Measurements from ENCODE around the gene NR4A1.

NR4A1 gene

DNA sequence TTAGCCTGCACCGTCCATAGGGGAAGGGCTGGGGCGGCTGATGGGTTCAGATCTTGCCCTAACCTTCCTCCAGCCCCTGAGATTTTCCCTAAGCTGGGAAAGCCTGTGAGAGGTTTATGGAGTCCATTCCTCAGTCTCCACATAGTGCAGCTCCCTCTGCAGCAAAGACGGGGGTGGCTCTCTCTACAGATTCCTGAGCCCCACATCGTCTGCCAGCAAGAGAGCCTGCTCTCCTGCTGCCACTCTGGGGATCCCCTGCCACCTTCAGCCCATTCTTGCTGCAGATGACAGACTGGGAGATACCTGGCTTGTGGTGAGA lies 31.4 kb downstream of the NR4A1 start:
- Histone ChIP-seq H3K4me3 (ENCODE audit: severe bottlenecking) (no peak overlapping the region), H3K27ac (ENCODE audit: poor library complexity, severe bottlenecking) (no peak overlapping the region), H3K4me1 (ENCODE audit: insufficient read depth, poor library complexity, severe bottlenecking) (no peaks in the 10 kb centered on the region), H3K27me3 (ENCODE audit: insufficient read depth, poor library complexity, severe bottlenecking) (no peaks in the 10 kb centered on the region), H3K36me3 (ENCODE audit: low read depth) (no peaks in the 10 kb centered on the region), H3K9me3 (ENCODE audit: severe bottlenecking) (no peaks in the 10 kb centered on the region)
- DNase-seq (ENCODE audit: low spot score) (no peak), ATAC-seq (ENCODE audit: low read depth) (no peak)
- TF ChIP-seq, protein P1, sequence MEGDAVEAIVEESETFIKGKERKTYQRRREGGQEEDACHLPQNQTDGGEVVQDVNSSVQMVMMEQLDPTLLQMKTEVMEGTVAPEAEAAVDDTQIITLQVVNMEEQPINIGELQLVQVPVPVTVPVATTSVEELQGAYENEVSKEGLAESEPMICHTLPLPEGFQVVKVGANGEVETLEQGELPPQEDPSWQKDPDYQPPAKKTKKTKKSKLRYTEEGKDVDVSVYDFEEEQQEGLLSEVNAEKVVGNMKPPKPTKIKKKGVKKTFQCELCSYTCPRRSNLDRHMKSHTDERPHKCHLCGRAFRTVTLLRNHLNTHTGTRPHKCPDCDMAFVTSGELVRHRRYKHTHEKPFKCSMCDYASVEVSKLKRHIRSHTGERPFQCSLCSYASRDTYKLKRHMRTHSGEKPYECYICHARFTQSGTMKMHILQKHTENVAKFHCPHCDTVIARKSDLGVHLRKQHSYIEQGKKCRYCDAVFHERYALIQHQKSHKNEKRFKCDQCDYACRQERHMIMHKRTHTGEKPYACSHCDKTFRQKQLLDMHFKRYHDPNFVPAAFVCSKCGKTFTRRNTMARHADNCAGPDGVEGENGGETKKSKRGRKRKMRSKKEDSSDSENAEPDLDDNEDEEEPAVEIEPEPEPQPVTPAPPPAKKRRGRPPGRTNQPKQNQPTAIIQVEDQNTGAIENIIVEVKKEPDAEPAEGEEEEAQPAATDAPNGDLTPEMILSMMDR (IDR thresholded peaks at IDR 0.05; ENCODE audit: poor library complexity, severe bottlenecking), result no peak

DNA sequence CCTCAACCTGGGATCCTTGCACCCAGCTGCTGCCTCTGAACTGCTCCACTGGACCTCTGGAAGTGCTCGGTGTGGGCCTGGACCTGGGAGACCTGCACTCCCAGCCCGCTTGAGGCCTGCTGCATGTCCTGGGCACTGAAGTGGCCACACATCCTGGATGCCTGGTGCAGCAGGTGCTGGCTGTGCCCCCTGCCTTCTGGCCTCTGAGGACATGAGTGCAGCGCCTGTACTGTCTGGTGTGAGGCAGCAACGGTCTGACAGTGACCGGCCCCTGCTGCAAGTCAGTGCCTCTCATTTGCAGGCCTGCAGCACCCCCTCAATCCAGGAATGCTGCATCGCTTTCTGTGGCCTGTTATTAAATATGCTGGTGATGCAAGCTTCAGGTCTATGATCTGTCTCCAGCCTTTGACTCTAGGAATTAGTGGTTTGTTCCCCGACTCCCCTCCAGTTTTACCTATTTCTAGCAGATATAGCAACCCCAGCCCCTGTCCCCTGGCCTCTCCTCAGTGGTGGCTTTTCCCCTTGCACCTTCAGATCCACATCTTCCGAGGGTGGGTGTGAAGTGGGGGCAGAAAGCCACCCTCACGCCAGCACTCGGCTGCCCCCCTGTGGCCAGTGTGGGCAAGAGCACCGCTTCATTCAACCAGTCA lies 31.9 kb downstream of the NR4A1 start:
- Histone ChIP-seq H3K36me3 (ENCODE audit: low read depth) (no peaks in the 10 kb centered on the region), H3K9me3 (ENCODE audit: severe bottlenecking) (no peaks in the 10 kb centered on the region), H3K27me3 (ENCODE audit: insufficient read depth, poor library complexity, severe bottlenecking) (no peaks in the 10 kb centered on the region), H3K4me1 (ENCODE audit: insufficient read depth, poor library complexity, severe bottlenecking) (no peaks in the 10 kb centered on the region), H3K27ac (ENCODE audit: poor library complexity, severe bottlenecking) (no peak overlapping the region), H3K4me3 (ENCODE audit: severe bottlenecking) (no peak overlapping the region)
- peak; percentile 50 for ATAC-seq (ENCODE audit: low read depth)
- no peak for DNase-seq (ENCODE audit: low spot score)
- TF ChIP-seq, protein P1 (IDR thresholded peaks at IDR 0.05; ENCODE audit: poor library complexity, severe bottlenecking), result peak; percentile 97

DNA sequence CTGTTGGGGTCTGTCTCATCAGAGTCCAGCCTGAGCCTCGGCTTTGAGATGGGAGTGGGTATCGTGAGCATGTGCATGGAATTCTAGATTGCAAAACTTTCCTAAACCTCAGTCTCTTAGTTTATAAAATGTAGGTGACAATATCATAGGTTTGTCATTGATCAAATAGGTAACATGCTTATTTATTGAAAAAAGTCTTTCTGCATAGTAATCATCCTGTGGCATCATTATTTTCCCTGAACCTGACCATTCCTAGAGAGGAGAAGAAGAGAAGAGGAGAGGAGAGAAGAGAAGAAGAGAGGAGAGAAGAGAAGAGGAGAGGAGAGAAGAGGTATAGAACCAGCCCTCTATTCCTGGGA lies 32.4 kb downstream of the NR4A1 start:
- DNase-seq (ENCODE audit: low spot score) (no peak), ATAC-seq (ENCODE audit: low read depth) (no peak)
- Histone ChIP-seq H3K36me3 (ENCODE audit: low read depth) (no peaks in the 10 kb centered on the region), H3K4me3 (ENCODE audit: severe bottlenecking) (no peak overlapping the region), H3K9me3 (ENCODE audit: severe bottlenecking) (no peaks in the 10 kb centered on the region), H3K4me1 (ENCODE audit: insufficient read depth, poor library complexity, severe bottlenecking) (no peaks in the 10 kb centered on the region), H3K27me3 (ENCODE audit: insufficient read depth, poor library complexity, severe bottlenecking) (no peaks in the 10 kb centered on the region), H3K27ac (ENCODE audit: poor library complexity, severe bottlenecking) (no peak overlapping the region)
- TF ChIP-seq, protein P1 (IDR thresholded peaks at IDR 0.05; ENCODE audit: poor library complexity, severe bottlenecking), result peak; percentile 77

DNA sequence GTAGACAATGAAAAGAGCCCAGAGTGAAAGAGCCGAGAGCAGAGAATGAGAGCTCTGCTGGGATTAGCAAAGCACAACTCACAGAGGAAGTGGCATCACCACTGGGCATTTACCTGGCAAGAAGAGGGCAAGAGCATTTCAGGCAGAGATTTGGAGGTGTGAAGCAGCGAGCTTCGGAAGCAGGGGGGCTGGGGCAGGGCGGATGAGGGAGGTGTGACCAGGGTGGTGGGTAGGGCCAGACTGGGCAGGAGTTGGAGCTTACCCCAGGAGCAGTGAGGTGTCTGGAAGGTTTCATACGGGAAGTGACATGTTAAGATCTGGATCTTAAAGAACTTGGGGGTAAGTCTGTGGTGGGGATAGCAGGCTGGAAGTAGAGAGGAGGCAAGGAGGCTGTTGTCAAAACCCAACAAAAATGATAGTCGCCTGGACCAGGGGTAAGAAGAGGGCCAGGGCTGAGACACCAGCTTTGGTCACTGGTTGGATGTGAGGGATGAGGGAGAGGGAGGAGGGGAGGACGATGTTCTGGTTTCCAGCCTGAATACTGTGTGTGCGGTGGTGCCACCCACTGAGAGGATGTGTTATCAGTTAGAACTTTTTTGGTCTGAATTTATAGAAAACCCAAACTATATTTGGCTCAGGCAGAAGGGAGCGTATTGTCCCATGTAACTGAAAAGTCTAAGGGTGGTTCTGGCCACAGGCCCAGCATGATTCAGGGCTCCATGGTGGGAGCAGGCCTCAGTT lies 33.4 kb downstream of the NR4A1 start:
- DNase-seq (ENCODE audit: low spot score) (no peak), ATAC-seq (ENCODE audit: low read depth) (no peak)
- no peaks in the 10 kb centered on the region for H3K27me3 ChIP-seq (ENCODE audit: insufficient read depth, poor library complexity, severe bottlenecking)
- H3K36me3 ChIP-seq (ENCODE audit: low read depth), result no peaks in the 10 kb centered on the region
- H3K4me3 ChIP-seq (ENCODE audit: severe bottlenecking), result no peak overlapping the region
- H3K9me3 ChIP-seq (ENCODE audit: severe bottlenecking), result no peaks in the 10 kb centered on the region
- no peak overlapping the region for H3K27ac ChIP-seq (ENCODE audit: poor library complexity, severe bottlenecking)
- TF ChIP-seq, protein P1 (IDR thresholded peaks at IDR 0.05; ENCODE audit: poor library complexity, severe bottlenecking), result no peak
- H3K4me1 ChIP-seq (ENCODE audit: insufficient read depth, poor library complexity, severe bottlenecking), result no peaks in the 10 kb centered on the region

DNA sequence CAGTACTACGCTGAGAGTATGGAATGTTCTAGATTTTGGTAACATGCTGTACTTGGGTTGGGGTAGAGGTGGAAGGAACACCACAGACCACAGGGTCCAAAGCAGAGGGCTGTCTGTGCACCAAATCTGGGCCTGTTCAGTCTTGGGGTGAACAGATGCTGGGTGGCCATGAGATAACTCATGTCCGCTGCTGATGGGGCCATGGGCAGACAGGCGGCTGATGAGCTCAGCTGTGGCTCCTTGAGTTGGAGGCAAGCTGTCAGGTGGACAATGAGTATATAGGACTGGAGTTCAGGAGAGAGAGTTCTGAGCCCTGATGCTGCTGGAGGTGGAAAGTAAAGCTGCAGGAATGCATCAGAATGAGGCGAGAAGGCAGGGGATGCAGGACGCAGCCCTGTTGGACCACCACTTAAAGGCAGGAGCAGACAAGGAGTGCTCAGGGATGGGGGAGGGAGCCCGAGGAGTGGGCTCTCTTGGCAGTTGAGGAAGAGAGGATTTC lies 34.5 kb downstream of the NR4A1 start:
- no peaks in the 10 kb centered on the region for H3K4me1 ChIP-seq (ENCODE audit: insufficient read depth, poor library complexity, severe bottlenecking)

More for the DNA sequence above, 34.5 kb downstream of the NR4A1 start:
- TF ChIP-seq, protein P1 (IDR thresholded peaks at IDR 0.05; ENCODE audit: poor library complexity, severe bottlenecking), result no peak
- H3K4me3 ChIP-seq (ENCODE audit: severe bottlenecking), result no peak overlapping the region
- H3K27me3 ChIP-seq (ENCODE audit: insufficient read depth, poor library complexity, severe bottlenecking), result peaks cover 4% of the 10 kb centered on the region
- no peaks in the 10 kb centered on the region for H3K36me3 ChIP-seq (ENCODE audit: low read depth)
- ATAC-seq (ENCODE audit: low read depth) (no peak), DNase-seq (ENCODE audit: low spot score) (no peak)
- H3K27ac ChIP-seq (ENCODE audit: poor library complexity, severe bottlenecking), result no peak overlapping the region
- no peaks in the 10 kb centered on the region for H3K9me3 ChIP-seq (ENCODE audit: severe bottlenecking)

Data from RWPE2 (cell line).